Measurements from ENCODE around the gene BCL2L13.
"Not testable (repeated sequence)": the region's sequence is repeated elsewhere in the genome, so short reads cannot be mapped to it uniquely, and the experiment has no call there.

The BCL2L13 gene

DNA sequence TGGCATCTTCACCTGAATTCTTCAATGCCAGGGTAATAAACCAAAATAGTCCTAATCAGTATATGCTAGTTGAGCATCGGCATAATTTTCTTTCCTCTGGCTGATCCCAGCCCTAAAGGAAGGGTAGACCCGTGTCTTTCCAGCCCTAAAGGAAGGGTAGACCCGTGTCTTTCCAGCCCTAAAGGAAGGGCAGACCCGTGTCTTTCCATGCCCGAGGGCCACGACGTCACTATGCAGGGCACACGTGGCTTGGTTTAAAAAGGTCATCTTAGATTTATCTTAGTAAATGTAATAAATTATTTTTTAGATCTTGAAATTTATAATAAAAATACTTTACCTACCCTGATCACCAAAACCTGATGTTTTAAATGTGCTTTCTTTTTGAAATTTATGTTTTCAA is 90.2 kb downstream of the BCL2L13 start:
- DNase-seq (ENCODE audit: low spot score): no peak

DNA sequence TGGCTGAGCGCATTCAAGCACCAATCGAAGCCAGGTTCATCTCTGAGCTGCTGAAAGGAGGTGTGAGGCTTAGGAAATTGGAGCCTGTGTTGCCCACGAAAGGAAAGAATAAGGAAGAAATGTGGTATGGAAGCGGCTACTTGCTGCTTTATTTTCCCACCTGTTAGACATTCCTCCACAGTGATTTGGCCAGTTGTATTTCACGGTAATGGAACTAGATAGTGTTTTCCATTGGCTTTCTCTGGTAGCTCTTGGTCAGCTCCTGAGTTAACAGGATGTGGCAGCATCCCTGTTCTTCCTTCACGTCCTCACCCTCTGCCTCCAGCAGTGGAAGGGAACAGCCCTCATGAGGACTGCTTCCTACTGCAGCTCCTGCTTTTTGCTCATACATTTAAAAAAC is 91.0 kb downstream of the BCL2L13 start:
- DNase-seq (ENCODE audit: low spot score): no peak

DNA sequence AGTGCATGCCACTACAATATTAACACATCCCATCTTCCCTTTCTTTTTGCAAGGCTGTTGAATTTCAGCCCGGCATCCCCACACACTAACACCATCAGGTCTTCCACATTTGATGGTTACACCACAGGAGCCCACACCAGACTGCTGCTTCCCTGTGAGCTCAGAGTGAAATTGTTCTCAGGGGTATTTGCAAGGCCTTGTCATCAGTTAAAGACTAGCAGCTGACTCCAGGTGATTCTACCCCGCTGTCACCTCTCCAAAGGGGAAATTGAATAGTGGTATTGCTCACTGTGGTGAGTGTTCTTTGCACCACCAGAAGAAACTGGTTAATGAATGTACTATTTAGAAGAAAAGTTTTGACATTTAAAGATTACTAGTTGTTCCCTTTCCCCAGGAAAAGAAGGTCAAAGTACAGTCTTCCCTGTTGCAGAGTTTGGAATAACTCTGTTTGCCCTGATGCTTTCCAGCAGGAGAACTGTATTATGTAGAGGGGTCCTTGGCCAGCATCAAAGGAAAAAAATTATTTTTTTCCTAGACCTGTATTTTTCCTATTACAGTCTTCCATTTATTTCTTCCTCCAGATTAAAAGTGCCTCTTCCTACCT is 93.8 kb downstream of the BCL2L13 start:
- no peak for DNase-seq (ENCODE audit: low spot score)

DNA sequence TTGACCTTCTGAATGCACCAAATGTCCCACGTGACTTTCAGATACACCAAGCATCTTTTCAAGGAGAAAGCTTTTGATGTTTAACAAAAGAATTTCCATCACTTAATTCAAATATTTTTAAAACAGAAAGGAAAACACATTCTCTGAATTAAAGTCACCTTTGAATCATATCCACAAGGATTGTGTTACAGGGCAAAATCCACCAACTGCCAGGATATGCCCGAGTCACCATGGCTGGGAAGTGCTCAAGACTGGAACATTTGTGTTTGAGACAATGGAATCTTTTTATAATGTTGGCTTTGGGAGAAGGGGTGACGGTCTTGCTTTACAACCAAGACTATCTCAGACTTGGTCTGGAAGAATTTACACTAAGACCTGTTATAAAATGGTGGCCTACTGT is 94.9 kb downstream of the BCL2L13 start:
- DNase-seq (ENCODE audit: low spot score): no peak

- DNase-seq (ENCODE audit: low spot score): peak; percentile 79
Measured at GRCh38 chr22:17734187-17734586, 95.6 kb downstream of the BCL2L13 start.

DNA sequence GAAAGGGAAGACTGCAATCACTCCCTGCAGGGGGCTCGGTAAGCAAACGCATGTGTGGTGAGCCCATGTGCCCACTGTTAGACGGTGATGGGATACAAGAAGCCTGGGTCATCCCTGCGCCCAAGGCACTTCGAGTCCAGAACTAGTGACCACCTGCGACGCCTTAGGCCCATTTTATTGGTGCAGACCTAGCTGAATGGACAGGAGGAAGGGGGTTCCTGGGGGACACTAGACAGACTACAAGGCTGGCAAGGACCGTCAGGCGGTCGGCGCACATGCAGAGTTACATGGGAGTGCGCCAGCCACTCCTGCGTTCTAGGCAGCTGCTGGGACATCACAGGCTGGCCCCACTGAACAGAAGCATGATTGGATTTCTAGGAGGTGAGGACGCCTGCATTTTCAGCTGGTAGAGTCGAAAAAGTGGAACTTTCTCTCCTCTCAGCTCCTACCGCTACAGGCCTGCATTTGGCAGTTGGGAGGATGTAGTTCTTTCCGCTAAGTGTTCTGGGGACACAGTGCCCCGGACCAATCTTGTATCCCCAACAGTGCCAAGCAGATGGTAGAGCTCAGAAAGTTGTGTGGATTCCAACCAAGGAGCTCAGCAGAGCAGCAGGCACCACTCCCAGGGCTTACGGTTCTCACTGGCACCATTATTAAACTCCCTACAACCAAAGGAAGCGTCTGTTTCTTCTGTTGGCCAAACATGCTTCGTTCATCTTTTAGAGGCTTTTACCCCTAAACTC is 100.0 kb downstream of the BCL2L13 start:
- DNase-seq (ENCODE audit: low spot score): no peak

DNA sequence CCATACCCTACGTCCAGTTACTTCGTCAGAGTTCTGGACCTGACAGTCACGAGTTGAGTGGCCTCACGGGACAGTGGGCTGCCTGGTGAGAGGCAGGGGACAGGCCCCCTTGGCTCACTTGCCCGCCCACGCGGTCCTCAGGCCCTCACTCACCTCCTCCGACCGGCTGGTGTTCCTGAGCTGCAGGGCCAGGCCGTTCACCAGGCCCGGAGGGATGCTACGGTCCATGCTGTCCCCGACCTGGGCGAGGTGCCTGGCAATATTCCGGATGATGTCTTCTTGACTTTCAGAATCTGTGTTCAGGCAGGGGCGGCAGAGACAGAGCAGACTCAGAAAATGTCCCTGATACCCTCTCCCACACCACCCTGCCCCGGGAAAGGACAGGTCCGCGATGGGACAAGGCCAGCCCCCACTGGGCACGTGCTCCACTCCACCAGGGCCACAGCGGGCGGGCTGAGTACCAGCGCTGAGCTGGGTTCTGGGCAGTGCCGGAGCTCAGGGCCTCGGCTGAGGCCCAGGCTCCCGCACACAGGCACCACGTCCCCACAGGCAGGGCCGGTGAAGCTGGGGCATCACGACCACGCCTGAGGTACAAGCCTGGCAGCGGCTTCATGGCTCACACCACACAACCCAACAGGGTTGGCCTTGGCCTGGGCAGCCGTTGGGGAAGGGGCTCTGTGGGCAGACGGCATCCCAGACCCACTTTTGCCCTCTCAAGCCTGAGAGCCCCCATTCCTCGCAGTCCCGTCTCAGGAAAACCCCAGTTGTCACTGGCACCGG is 100.8 kb downstream of the BCL2L13 start:
- no peak for DNase-seq (ENCODE audit: low spot score)

GRCh38 chr22:17741866-17742526 is 103.4 kb downstream of the BCL2L13 start:
- DNase-seq (ENCODE audit: low spot score): no peak

- DNase-seq (ENCODE audit: low spot score): peak; percentile 87
Measured at GRCh38 chr22:17742527-17742902, 104.0 kb downstream of the BCL2L13 start.

- DNase-seq (ENCODE audit: low spot score): no peak
Measured at GRCh38 chr22:17743661-17744411, 105.3 kb downstream of the BCL2L13 start.

GRCh38 chr22:17744430-17744829 is 105.9 kb downstream of the BCL2L13 start:
- no peak for DNase-seq (ENCODE audit: low spot score)

GRCh38 chr22:17746916-17747315 is 108.4 kb downstream of the BCL2L13 start:
- DNase-seq (ENCODE audit: low spot score): no peak

DNA sequence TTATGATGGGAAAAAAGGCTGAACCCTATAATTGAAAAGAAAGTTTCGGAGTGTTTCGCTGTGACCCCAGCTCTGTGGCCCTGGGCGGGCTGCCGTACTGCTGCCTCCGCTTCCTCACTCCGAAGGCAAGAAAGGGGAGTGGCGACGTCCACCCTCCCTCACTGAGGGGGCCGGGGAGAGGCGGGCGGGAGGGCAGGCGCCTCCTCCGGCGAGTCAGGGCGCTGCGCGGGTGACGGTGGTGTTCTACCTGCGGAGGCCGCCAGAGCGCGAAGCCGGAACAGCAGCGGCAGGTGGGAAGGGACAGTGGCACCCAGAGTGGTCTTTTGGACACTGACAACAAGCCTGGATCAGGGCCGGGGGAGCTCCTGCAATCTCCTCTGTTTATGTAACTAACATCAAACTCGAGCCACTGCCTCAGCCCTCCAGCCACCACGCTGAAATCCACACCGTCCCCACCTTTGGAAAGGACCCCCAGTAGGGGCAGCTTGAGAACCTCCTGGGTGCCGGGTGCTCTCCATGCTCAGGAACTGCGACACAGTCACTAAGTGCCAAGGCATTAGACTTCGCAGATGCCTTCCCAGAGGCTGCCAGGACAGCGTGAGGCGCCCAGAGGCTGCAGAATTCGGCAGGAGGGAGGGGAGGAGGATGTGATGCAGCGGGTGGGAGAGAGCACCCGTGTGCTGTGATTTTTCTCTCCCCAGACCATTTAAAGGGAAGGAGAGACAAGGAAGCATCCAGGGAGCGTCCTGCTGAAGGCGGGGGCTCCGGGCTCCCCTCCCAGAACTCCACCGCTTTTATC is 110.2 kb downstream of the BCL2L13 start:
- DNase-seq (ENCODE audit: low spot score): peak; percentile 63

GRCh38 chr22:17749605-17750395 is 111.2 kb downstream of the BCL2L13 start:
- no peak for DNase-seq (ENCODE audit: low spot score)

GRCh38 chr22:17751596-17751995 is 113.0 kb downstream of the BCL2L13 start:
- DNase-seq (ENCODE audit: low spot score): no peak

DNA sequence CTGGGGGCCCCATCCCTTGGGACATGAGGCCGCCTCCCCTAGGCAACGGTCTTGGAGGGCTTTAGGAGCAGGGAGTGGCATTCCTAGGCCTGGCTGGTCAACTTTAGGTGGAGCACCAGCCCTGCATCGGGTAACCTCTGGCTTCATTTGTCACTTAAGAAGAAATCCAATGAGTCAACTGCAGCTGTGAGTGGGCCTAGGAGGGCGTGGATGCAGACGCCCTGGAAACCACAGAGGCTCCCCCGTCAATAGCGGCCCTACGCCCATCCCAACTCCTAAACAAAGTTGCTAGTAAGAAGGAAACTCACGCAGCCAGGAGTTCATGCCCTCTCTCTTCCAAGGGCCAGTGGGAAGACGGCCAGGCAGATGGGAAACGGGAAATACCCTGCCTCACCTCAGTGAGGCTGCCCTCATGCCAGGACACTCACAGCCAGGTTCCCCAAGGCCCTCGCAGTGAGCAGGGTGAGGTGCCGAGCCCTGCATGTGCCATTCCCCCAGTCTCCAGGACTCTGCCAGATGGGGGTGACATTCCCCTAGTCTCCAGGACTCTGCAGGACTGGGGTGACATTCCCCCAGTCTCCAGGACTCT is 114.9 kb downstream of the BCL2L13 start:
- DNase-seq (ENCODE audit: low spot score): no peak

DNA sequence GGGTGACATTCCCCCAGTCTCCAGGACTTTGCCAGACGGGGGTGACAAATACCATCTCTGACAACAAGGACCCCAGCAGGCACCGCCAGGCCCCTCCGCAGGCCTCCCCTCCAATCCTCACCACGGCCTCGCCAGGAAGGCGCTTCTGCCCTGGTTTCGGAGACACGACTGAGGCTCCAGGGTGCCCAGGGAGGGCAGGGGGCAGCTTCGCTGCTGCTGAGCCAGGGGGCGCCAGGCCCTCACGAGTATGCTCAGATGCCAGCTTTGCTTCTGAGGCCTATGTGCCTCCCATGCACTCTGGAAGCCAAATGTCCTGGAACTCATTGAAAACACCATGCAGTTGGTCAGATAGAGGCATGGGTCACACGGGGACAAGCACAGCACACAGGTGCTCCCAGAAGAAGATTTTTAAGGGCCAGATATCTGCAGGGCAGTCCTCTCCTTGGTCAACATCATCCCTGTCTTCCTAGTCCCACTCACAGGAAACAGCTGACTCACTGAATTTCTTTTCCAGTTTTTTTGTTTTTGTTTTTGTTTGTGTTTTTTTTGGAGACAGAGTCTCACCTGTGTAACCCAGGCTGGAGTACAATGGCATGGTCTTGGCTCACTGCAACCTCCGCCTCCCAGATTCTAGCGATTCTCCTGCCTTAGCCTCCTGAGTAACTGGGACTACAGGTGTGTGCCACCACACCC is 115.8 kb downstream of the BCL2L13 start:
- DNase-seq (ENCODE audit: low spot score): no peak

- no peak for DNase-seq (ENCODE audit: low spot score)
Measured at GRCh38 chr22:17761138-17761488, 122.6 kb downstream of the BCL2L13 start.

- DNase-seq (ENCODE audit: low spot score): not testable (repeated sequence)
Measured at GRCh38 chr22:17763442-17763841, 124.9 kb downstream of the BCL2L13 start.

Data from hepatic stellate cell (primary cell).